GM18870 (cell line): ENCODE measurements around the gene ZC3H7B.
"Not testable (repeated sequence)": the region's sequence is repeated elsewhere in the genome, so short reads cannot be mapped to it uniquely, and the experiment has no call there.

Source experiments
- ATAC-seq: cut with Tn5 transposase; IDR thresholded peaks from one replicate; pipeline ENCODE4 v1.9.1; 2021; ENCODE audit warnings: moderate library complexity; ENCODE audit not compliant: unreplicated experiment

The ZC3H7B gene

DNA sequence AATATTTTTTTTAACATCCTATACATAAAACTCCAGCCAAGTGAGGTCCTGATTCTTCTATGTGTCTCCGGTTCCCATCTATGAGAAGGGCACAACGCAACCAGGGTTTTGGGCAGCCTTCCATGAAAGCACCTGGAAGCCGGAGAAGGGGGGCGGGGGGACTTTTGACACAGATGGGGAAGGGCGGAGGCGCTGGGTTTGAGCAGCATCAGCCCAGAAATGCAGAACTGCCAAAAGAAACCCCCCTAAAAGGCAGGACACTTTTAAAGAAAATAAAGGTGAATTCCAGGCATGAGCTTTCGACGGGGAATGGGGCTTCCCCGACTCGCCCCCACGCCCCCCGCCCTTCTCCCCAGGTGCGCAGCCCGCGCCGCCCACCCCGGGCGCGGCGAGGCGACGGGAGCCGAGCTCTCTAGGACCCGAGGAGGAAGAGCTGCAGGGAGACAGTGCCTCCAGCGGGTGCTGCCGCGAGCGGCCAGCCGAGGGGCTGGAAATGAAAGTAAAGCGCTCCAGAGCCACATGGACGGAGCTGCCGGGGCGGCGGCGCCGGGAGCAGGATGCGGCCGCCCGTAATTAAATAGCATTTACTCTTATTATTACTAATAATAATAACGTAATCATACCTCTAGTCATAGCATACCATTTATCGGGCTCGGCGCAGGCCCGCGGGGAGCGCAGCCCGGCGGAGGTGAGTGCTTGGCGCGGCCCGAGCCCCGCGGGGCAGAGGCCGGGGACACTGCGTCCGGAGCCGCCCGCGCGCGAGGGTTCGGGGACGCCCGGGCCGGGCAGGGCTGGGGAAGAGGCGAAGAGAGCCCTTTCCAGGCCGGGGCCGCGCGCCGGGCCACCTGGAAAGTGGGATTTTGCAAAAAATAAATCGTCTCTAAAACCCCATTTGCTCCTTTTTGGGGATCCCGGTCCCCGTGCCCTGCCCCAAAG lies at the start of gene ZC3H7B:
ZC3H7B (plus strand) TSS at position 441 of the 936 bp plus-strand sequence. CDS start 19,136 bp downstream, outside the sequence.
- peak; percentile 73 for ATAC-seq

- no peak for ATAC-seq
Measured at GRCh38 chr22:41252365-41252764, 49.0 kb upstream of the ZC3H7B start.

- ATAC-seq = no peak
Measured at GRCh38 chr22:41254230-41254629, 47.1 kb upstream of the ZC3H7B start.

GRCh38 chr22:41256254-41257253 lies 44.8 kb upstream of the ZC3H7B start:
- ATAC-seq = no peak

GRCh38 chr22:41257696-41258095 lies 43.6 kb upstream of the ZC3H7B start:
- ATAC-seq = no peak

GRCh38 chr22:41259756-41260155 lies 41.6 kb upstream of the ZC3H7B start:
- ATAC-seq = not testable (repeated sequence)

DNA sequence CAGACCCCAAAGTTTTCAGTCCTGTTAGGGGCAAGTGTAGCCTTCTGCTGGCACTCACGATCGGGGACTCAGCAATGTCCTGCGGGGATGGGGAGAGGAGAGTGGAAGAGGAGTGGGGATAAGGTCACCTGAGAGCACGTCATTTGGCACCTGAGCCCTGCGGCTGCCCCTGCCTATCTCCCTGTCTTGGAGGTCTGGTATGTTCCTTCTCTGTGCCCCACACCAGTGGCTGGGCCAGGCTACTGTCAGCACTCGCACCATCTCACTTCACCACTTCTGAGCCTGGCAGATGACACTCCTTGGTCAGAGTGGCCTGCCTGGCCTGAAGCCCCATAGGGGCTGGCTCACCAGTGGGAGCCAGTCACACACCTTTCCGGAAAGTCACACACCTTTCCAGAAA lies 40.5 kb upstream of the ZC3H7B start:
- no peak for ATAC-seq

GRCh38 chr22:41261541-41262249 lies 39.6 kb upstream of the ZC3H7B start:
- ATAC-seq = no peak

- no peak for ATAC-seq
Measured at GRCh38 chr22:41262250-41262765, 39.0 kb upstream of the ZC3H7B start.

GRCh38 chr22:41263704-41264103 lies 37.6 kb upstream of the ZC3H7B start:
- no peak for ATAC-seq

- no peak for ATAC-seq
Measured at GRCh38 chr22:41264408-41264941, 36.9 kb upstream of the ZC3H7B start.

DNA sequence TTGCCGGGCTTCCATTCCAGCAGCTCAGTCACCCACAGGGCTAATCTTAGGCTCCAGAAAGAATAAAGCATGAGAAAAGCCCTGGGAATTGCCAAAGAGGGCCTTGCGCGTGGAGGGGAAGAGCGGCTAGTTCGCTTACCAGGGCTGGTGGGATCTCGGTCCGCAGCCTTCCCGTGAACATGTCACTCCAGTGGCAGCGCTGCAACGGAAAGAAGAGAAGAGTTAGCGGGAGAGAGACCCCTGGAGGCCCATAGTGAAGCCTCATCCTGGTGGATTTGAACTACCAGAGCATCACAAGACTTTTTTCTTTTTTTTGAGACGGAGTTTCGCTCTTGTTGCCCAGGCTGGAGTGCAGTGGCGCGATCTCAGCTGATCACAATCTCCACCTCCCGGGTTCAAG lies 33.4 kb upstream of the ZC3H7B start:
- no peak for ATAC-seq

- no peak for ATAC-seq
Measured at GRCh38 chr22:41271787-41272186, 29.5 kb upstream of the ZC3H7B start.

GRCh38 chr22:41273128-41273527 lies 28.2 kb upstream of the ZC3H7B start:
- no peak for ATAC-seq

DNA sequence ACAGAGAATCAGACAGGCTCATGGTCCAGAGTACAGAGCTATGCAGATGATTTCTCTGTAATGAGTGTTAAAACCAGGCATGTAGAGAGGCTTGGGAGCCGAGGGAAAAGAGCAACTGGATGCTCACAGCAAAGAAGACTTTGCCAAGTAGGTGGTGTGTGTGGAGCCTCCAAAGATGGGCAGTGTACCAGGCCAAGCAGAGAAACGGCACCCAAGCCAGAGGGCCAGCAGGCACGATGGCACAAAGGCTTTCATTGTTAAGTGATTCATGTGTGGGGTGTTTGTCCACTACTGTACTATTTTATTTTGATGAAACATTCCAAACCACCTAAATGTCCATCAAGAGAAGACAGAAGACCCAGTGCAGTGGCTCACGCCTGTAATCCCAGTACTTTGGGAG lies 26.5 kb upstream of the ZC3H7B start:
- no peak for ATAC-seq

DNA sequence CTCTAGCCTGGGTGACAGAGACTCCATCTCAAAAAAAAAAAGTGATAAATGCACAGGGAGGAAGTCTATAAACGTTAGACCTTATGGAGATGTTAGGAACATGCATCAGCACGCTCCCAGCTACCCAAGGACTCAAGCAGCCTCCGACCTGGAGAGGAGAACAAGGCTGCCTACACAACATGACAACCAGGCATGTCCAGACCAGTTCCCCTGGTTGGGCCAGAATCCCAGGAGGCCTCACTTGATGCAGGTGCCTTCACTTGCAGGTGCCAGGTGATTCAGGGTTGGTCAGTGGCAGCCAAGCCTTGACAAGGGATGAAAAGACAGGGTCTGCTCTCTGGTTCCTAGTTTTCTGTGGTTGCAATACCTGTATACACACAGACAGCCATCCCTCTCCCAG lies 21.3 kb upstream of the ZC3H7B start:
- no peak for ATAC-seq

DNA sequence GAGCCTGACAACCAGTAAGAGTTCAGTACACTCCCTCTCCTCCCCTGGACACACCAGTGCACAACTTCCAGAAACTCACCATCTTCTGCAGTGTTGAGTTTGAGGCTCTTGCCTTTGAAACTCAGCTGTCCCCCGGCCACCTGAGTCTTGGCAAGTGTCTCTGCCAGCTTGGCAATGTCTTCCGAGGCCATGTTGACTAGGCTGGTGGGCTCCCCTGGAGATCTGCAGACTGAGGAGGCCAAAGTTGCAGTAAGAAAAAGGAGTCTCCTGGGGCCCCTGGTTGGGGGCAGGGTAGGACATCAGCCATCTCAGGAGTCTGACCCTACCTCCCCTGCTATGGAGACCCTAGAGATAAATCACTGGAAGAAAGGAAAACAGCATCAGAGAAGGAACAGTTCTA lies 20.5 kb upstream of the ZC3H7B start:
- ATAC-seq = no peak

GRCh38 chr22:41284465-41284864 lies 16.9 kb upstream of the ZC3H7B start:
- no peak for ATAC-seq

DNA sequence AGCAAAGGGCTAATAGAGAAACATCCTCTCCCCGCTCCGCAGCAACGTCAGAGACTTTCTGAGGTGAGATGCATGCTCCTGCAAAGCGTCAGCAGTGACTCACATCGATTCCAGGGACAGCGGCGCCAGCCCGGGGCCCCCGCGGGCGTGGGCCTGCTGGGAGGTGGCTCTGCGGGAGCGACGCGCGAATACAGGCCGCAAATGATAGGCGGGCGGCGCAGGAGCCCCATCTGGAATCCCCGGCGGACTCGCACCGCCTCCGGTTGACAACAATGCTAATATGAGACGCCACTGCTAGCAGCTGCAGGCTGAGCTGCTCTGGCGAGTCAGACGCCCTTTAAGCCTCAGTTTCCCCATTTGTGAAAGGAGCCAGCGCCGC lies 15.9 kb upstream of the ZC3H7B start:
- ATAC-seq = no peak
